HG02870 (cell line): ENCODE data around the gene MRPL12.
A peak's percentile ranks its signal among the peaks of the same experiment; 100 is the strongest.

Experiments used
- ATAC-seq: cut with Tn5 transposase; IDR thresholded peaks from one replicate; pipeline ENCODE4 v1.9.1; 2021; ENCODE audit warnings: mild to moderate bottlenecking, moderate library complexity; ENCODE audit not compliant: unreplicated experiment

MRPL12 gene

DNA sequence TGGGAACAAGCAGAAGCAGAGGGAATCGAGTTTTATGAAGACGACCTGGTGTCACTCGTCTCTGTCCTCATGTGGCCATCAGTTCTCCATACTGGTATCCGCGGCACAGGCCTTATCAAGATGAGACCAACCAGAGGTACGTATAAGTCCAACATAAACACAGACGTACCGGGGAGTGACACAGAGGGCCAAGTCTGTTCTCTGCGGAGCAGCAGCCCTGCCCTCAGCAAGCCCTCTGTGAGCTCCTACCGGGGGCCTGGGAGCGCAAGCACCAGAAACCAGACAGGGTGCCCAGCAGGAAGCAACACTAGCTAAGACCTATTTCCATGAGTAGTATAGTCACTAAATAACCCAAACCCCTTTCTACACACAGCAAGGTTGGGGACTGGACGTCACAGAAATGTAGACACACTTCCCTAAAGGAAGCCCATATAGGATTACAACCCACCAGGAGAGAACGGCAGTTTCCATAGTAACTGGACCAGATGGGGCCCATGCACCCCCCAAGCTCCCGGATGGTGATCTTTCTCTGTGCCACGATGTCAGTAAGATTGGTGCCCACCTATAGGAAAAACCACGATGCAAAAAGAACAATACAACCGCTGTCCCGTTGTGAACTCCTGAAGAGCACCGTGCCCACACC, 20.5 kb upstream of the MRPL12 start:
- no peak for ATAC-seq

DNA sequence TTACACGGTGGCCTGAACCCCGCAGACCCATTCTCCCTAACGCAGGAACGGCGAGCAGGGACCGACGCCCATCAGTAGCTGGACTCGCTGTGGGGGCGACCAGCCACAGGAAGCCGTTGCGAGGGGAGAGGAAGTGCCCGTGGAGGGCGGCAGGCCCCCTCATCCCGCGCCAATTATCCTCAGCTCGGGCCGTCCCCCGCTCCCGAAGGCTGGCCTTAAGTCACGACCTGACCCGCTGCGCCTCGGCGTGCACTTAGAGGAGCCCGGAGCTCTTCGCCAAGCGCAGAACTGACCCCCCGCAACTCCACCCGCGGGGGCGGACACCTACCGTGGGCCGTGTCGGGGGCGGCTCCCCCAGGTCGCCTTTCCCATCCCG, 20.0 kb upstream of the MRPL12 start:
- peak; percentile 13 for ATAC-seq

DNA sequence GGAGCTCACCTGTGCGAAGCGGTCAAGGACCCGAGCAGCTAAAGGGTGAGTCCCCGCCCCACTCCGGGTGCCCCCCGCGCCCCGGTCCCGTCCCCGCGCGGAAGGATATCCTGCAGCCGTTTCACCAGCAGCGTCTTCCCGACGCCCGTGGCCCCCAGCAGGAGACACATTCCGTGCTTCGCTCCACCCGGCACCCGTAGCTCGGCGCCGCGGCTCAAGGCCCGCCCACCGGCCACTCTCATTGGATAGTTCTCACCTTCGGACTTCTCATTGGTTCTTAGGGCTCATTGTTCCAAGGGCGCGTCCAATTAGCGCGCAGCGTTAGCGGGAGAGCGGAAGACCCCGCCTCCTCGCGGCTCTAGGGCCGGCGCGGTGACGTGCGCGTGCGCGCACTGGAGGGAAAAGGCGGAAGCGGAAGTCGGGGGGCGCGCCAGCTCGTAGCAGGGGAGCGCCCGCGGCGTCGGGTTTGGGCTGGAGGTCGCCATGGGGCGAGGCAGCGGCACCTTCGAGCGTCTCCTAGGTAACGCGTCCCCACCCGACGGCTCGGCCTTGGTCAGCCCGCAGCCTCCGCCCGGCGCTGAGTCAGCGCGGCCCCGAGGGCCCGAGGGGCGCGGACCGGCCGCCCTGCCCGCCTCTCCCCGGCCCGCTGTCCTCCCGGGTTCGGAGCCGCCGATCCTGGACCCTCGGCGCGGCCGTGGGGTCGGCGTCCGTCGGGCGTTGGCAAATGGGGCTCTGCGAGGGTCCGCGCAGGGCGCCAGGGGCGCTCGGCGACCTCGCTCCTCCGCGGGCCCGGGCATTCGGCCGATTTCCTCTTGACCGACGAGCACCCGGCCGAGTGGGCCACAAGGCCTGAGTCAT, 19.4 kb upstream of the MRPL12 start, which contains the start of the genes ARL16 and HGS:
ARL16 (minus strand) TSS at position 214 of the 858 bp plus-strand sequence; CDS start at position 170, 44 bp downstream.
HGS (plus strand) TSS at position 428 of the 858 bp plus-strand sequence; CDS start at position 484, 56 bp downstream.
- peak; percentile 94 for ATAC-seq

DNA sequence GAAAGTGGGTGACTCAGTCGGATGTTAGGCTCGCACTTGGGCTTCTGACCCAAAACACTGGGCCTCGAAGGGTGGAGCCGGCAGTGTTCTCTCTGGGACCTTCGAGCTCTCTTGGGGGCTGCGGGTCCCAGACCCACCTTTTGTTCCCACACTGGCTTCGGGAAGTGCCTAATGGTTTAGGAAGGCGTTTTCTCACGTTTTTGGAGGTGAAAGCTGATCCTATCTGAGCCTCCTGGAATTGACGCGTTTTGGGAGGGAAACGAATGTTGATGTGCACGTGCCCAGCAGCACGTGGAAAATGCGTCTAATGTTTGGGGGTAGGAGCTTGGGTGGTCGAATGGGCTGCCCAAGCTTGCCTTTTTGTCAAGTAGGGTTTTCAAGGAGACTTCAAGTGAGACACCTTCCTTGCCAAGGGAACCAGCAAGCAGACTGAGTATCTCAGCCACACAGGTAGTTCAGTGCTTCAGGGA, 18.7 kb upstream of the MRPL12 start:
- no peak for ATAC-seq

DNA sequence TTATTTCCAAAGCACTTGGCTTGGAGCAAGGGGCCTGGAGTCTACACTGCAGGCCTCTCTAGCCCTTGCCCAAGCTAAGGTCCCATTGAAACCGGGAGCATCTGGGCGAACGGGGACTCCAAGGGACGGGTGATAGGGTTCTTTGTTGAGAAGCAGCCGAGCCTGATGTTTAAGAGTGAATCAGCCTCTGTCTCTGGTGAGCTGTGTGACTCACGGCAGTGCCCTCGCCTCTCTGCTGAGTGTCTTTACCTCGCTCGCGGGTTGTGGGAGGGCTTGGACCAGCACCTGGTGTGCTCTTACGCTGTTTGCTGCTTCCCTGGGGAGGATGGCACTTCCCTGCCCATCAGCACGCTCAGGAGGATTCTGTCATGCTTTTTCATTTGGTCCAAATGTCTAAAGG, 18.1 kb upstream of the MRPL12 start:
- ATAC-seq: no peak

DNA sequence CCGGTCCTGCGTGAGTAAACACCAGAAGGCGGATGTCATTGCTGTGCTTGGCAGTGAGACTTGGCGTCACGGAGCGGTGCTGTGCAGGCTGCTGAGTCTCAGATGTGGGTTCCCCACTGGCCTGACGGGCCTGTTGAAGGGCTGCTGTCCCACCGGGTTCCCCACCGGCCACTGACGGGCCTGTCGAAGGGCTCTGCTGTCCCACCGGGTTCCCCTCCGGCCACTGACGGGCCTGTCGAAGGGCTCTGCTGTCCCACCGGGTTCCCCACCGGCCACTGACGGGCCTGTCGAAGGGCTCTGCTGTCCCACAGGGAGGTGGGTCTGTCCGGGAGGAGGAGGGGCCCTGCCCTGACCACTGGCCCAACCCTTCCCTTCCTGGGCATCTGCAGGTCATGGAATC, 16.6 kb upstream of the MRPL12 start:
- no peak for ATAC-seq

DNA sequence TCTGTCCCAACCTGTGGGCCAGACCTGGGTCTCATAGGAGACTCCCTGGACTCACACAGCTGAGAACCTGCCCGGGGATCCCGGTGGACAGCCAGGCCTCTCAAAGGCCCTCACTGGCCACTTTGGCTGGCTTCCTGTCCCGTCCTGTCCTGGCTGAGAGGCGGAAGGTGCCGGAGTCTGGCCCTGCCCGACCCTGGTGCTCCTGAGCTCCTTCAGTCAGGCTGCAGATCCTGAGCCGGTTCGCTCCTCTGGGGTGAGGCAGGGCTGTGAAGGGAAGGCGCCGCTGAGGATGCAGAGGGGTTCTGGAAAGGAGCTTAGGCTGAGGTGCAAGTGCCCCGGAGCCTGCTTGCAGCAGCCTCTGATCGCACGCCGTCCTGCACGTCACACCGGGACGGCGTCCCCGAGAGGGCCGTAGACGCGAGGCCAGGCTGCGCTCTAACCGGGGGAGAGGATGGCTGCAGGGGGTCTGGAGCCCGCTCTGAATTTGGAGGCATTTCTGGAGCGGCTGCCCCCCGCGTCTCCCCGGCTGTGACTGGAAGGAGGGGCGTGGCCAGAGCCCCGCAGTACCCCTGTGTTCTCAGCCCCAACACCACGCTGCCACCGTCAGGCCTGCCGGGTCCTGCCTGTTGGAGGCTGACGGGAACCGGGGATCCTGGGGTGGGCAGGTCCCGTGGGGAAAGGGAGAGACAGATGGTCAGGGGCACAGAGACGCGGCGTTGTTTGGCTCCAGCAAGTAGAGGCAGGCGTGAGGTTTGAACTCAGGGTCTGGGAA, 15.2 kb upstream of the MRPL12 start:
- no peak for ATAC-seq

DNA sequence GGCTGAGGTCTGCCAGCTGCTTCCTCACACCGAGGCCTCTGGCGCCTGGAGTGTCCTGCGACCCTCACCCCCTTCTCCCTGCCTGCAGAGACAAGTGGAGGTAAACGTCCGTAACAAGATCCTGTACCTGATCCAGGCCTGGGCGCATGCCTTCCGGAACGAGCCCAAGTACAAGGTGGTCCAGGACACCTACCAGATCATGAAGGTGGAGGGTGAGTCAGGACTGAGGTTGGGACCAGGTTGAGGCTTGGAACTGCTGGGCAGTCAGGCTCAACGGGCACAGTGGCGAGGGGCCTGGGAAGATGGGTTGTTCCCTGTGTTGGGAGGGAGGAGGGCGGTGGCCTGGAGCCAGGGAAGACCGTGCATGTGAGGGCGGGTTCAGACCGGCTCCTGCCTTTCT, 14.6 kb upstream of the MRPL12 start:
- no peak for ATAC-seq

DNA sequence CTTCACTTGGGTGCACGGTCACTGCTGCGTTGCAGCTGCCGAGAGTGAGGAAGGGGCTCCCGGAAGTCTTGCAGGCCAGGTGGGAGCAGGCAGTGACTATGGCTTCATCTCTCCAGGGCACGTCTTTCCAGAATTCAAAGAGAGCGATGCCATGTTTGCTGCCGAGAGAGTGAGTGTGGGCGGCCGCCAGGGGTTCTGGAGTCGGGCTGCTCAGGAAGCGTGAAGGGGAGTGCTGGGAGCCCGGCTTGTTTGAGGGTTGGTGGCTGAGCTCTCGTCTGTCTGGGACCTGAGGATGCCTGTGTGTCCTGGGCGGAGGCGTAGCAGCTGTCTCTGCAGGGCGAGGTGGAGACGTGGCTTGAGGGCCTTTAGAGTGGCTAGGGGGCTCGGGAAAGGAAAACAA, 13.1 kb upstream of the MRPL12 start:
- no peak for ATAC-seq

DNA sequence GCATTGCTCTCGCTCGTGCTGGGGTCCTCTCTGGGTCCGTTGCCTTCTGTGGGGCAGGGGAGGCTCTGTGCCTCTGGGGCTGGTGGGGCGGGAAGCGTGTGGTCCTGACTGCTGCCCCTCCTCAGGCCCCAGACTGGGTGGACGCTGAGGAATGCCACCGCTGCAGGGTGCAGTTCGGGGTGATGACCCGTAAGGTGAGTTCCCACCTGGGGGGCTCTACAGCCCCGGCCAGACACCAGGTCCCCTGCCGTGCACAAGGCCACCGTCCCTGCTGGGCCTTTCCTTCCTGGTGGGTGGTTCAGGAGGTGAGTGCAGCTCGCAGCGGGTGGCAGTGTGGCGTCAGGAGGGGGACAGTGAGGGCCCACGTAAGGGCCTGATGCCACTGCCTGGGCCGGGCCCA, 12.6 kb upstream of the MRPL12 start:
- ATAC-seq: no peak

DNA sequence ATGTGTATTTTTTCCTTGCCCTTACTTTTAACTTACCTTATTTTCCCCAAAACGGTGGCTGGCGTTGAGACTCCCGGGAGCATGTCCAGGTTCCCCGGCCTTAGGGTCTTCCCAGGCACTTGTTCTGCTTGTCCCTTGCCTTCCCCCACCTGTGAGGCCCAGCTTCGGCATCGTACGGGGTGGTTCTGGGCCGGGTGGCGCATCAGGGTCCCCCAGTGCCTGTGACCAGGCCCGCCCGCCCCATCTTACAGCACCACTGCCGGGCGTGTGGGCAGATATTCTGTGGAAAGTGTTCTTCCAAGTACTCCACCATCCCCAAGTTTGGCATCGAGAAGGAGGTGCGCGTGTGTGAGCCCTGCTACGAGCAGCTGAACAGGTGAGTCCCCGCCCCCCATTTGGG, 12.0 kb upstream of the MRPL12 start:
- ATAC-seq: no peak

DNA sequence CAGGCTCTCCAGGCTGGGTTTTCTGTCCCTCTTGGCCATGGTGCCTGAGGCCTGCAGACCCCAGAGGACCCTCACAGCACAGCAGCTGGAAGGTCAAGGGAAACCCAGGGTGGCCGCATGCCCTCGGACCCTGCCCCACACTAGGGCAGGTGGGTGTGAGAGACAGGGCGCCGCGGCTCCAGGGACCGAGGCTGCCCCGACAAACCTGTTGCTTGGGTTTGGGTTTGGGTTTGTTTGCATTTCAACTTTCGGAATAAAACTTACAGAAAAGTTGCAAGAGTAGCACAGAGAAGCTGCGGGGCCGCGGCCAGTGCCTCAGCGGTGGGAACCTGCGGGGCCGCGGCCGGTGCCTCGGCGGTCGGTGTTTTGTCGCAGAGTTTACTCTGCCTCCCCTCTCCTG, 11.6 kb upstream of the MRPL12 start:
- no peak for ATAC-seq

DNA sequence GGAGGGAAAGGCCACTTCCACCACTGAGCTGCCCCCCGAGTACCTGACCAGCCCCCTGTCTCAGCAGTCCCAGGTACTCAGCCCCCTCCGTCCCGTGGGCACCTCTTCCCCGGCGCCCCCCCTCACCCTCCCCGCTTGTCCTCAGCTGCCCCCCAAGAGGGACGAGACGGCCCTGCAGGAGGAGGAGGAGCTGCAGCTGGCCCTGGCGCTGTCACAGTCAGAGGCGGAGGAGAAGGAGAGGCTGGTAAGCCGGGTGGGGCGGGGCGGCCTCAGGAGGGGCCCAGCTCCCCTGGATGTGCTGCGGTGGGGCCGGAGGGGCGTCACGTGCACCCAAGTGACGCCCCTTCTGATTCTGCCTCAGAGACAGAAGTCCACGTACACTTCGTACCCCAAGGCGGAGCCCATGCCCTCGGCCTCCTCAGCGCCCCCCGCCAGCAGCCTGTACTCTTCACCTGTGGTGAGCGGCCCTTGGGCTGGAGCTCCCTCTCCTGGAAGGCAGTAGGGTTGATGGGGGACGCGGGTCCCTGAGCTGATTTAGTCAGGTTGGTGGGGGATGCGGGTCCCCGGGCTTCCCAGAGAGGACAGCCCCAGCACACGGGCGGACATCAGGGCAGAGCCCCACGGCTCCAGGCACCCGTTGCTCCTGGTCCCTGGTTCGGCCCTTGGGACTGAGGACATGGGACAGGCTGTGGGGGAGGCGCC, 9.5 kb upstream of the MRPL12 start:
- no peak for ATAC-seq

DNA sequence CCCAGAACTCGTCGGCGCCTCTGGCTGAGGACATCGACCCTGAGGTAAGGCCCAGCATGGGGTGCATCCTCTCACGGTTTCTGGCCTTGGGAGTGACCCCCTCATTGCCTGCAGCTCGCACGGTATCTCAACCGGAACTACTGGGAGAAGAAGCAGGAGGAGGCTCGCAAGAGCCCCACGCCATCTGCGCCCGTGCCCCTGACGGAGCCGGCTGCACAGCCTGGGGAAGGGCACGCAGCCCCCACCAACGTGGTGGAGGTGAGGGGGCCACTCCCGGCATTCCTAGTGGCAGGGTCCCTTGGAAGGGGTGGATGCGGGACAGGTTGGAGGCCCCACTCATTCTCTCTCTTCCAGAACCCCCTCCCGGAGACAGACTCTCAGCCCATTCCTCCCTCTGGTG, 8.4 kb upstream of the MRPL12 start:
- no peak for ATAC-seq

DNA sequence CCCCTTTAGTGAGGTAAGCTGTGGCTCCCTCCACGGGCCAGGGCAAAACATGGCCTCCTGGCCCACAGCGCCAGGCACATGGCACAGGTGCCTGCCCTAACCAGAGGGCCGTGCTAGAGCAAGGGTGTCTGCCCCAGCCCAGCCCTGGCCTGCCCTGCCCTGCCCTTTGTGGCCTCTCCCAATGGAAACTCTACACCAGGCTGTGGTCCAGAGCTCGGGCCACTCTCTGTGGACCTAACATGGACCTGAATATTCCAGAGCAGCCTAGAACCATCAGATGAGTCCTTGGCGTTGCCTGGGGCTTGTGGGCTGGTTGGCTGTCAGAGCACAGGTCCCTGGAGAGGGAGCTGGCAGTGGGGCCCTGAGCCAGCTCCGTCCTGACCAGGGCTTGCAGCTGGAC, 8.0 kb upstream of the MRPL12 start:
- ATAC-seq: no peak

DNA sequence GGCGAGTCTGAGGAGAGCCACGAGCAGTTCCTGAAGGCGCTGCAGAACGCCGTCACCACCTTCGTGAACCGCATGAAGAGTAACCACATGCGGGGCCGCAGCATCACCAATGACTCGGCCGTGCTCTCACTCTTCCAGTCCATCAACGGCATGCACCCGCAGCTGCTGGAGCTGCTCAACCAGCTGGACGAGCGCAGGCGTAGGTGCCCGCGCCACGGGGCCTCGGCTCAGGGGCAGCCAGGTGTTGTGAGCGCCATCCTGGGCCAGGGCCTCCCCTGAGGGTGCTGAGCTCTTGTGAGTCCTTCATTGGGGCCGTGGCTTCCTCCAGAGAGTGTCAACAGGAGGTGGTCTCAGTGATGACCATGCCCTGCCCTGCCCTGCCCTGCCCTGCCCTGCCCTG, 7.4 kb upstream of the MRPL12 start:
- no peak for ATAC-seq

DNA sequence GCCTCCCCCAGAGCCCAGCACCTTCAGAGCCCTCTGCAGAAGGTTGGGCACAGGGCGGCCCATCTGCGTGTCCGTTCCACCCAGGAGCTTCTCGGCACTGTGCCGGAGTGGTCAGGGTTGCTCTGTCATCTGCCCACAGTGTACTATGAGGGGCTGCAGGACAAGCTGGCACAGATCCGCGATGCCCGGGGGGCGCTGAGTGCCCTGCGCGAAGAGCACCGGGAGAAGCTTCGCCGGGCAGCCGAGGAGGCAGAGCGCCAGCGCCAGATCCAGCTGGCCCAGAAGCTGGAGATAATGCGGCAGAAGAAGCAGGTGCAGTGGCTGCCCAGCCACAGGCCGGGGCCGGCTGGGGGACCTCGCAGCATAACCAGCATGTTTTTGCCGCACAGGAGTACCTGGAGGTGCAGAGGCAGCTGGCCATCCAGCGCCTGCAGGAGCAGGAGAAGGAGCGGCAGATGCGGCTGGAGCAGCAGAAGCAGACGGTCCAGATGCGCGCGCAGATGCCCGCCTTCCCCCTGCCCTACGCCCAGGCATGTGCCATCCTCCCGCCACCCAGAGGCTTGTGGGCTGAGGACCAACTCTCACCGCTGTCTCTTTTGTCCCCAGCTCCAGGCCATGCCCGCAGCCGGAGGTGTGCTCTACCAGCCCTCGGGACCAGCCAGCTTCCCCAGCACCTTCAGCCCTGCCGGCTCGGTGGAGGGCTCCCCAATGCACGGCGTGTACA, 6.8 kb upstream of the MRPL12 start:
- ATAC-seq: no peak

DNA sequence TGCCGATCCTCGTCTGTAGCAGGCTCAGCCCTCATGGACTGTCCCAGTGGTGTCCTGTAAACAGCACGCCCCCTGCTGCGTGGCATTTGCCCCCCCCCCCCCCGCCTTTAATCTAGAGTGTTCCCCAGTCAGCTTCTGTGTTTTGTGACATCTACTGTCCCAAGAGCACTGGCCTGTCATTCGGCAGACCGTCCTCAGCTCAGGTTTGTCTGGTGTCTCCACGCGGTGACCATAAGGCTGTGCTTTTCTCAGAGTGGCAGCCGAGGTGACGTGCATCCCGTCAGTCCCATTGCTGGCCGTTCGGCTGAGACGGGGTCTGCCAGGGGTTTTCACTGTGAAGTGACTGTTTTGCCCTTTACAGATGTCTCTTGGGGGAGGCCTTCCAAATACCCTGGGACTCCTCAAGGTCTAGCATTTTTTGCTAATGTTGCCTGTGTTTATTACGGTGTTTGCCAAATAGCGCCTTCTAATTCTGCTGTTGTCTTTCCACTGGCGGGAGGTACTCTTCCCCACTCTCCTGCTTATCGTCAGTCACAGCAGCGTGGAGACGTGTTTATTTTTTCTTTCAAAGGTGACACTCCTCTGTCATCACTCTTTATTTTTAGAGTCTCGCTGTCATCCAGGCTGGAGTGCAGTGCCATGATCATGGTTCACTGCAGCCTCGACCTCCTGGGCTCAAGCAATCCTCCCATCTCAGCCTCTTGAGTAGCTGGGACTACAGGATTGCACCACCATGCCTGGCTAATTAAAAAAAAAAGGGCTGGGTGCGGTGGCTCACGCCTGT, 5.7 kb upstream of the MRPL12 start:
- no peak for ATAC-seq
